Activated T-cell treated with anti-CD3 and anti-CD28 coated beads, Interleukin-2, amount 50 U/mL, for 72 hours (primary cell): Measurements from ENCODE around the gene NR2E3. TPM values are rescaled to one million over a fixed set of nuclear protein-coding genes. Genes with fewer than 3 reads are reported as not detected.

Experiments
- ATAC-seq, 2 donors: fragments of 150-1000 bp; cut with Tn5 transposase; replicated peaks in 1 of 2; 2 replicates each; pipeline ENCODE4 v1.10.0; 2021; ENCODE audit warnings: moderate library complexity in 2 of 2, mild to moderate bottlenecking in 1 of 2
- DNase-seq, 2 donors: peaks; one replicate each; pipeline ENCODE4 v3.0.0; 2021 to 2022; ENCODE audit warnings: mixed read lengths in 1 of 2
- H3K27ac Mint-ChIP-seq: one replicate; pipeline ENCODE4 v1.8.0; 2022; ENCODE audit warnings: mild to moderate bottlenecking, moderate library complexity, mixed read lengths
- H3K27me3 Mint-ChIP-seq: one replicate; pipeline ENCODE4 v1.8.0; 2022; ENCODE audit warnings: low read depth, mixed read lengths
- H3K36me3 Mint-ChIP-seq, 2 donors: one replicate each; pipeline ENCODE4 v1.8.0; 2022; ENCODE audit warnings: mixed read lengths in 2 of 2, mild to moderate bottlenecking in 1 of 2; ENCODE audit not compliant: insufficient read depth in 2 of 2
- H3K4me1 Mint-ChIP-seq: one replicate; pipeline ENCODE4 v1.8.0; 2022; ENCODE audit warnings: low read depth, mixed read lengths
- H3K4me3 Mint-ChIP-seq, 2 donors: one replicate each; pipeline ENCODE4 v1.8.0; 2022; ENCODE audit warnings: mild to moderate bottlenecking in 2 of 2, mixed read lengths in 2 of 2, moderate library complexity in 2 of 2
- H3K9me3 Mint-ChIP-seq, 2 donors: one replicate each; pipeline ENCODE4 v1.8.0; 2022; ENCODE audit warnings: mixed read lengths in 2 of 2
- total RNA-seq, 2 donors: library from RNA; stranded (reverse); gene quantifications; one replicate each; pipeline ENCODE4 v1.2.3, GENCODE V29; 2022

Gene NR2E3
- total RNA-seq, result not detected

GRCh38 chr15:71810256-71811035 is at the start of gene NR2E3:
Gene NR2E3, plus strand, starts transcription at chr15:71810554. Its CDS starts 190 bp downstream, at chr15:71810744.
- Mint-ChIP-seq H3K27me3 (no peaks in the 10 kb centered on the region), H3K4me1 (no peaks in the 10 kb centered on the region), H3K36me3 (no peaks in the 10 kb centered on the region), H3K9me3 (no peaks in the 10 kb centered on the region), H3K27ac (peak within 1 kb of the TSS; percentile 42), H3K4me3 (no peak within 1 kb of the TSS)
- DNase-seq (no peak), ATAC-seq (no peak)

GRCh38 chr15:71760852-71761251 is 49.5 kb upstream of the NR2E3 start:
- Mint-ChIP-seq H3K27me3 (peaks cover 6% of the 10 kb centered on the region), H3K4me3 (no peak overlapping the region), H3K4me1 (no peaks in the 10 kb centered on the region), H3K9me3 (peaks cover 10 to 12% of the 10 kb centered on the region in 2 donors), H3K27ac (no peak overlapping the region), H3K36me3 (peaks cover 3 to 9% of the 10 kb centered on the region in 2 donors)
- ATAC-seq (no peak), DNase-seq (no peak)

- Mint-ChIP-seq H3K27ac (no peak overlapping the region), H3K27me3 (peaks cover 6% of the 10 kb centered on the region), H3K4me3 (no peak overlapping the region), H3K36me3 (peaks cover 3 to 9% of the 10 kb centered on the region in 2 donors), H3K4me1 (no peaks in the 10 kb centered on the region), H3K9me3 (peaks cover 10 to 12% of the 10 kb centered on the region in 2 donors)
- DNase-seq, result no peak
- no peak for ATAC-seq
Measured at GRCh38 chr15:71761649-71762048, 48.7 kb upstream of the NR2E3 start.

GRCh38 chr15:71768184-71768583 is 42.2 kb upstream of the NR2E3 start:
- H3K4me1 Mint-ChIP-seq, result no peaks in the 10 kb centered on the region
- H3K4me3 Mint-ChIP-seq, result no peak overlapping the region
- peaks cover 11% of the 10 kb centered on the region for H3K27me3 Mint-ChIP-seq
- DNase-seq, result no peak
- H3K36me3 Mint-ChIP-seq, result no peaks in the 10 kb centered on the region
- no peak overlapping the region for H3K27ac Mint-ChIP-seq
- ATAC-seq, result no peak
- H3K9me3 Mint-ChIP-seq, result no peaks in the 10 kb centered on the region

- Mint-ChIP-seq H3K27ac (no peak overlapping the region), H3K4me1 (no peaks in the 10 kb centered on the region), H3K36me3 (no peaks in the 10 kb centered on the region), H3K27me3 (peaks cover under 1% of the 10 kb centered on the region), H3K9me3 (no peaks in the 10 kb centered on the region), H3K4me3 (no peak overlapping the region)
- ATAC-seq (no peak), DNase-seq (no peak)
Measured at GRCh38 chr15:71773206-71773859, 37.0 kb upstream of the NR2E3 start.

- no peaks in the 10 kb centered on the region for H3K36me3 Mint-ChIP-seq
- peaks cover 10% of the 10 kb centered on the region for H3K27me3 Mint-ChIP-seq
- peaks cover 9% of the 10 kb centered on the region for H3K4me1 Mint-ChIP-seq
- H3K27ac Mint-ChIP-seq, result no peak overlapping the region
- no peak overlapping the region for H3K4me3 Mint-ChIP-seq
- no peaks in the 10 kb centered on the region for H3K9me3 Mint-ChIP-seq
- no peak for ATAC-seq
- no peak for DNase-seq
Measured at GRCh38 chr15:71775856-71776255, 34.5 kb upstream of the NR2E3 start.

- no peaks in the 10 kb centered on the region for H3K36me3 Mint-ChIP-seq
- H3K4me3 Mint-ChIP-seq, result no peak overlapping the region
- ATAC-seq, result no peak
- H3K4me1 Mint-ChIP-seq, result peaks cover 14% of the 10 kb centered on the region
- H3K9me3 Mint-ChIP-seq, result no peaks in the 10 kb centered on the region
- H3K27ac Mint-ChIP-seq, result no peak overlapping the region
- H3K27me3 Mint-ChIP-seq, result peaks cover 14% of the 10 kb centered on the region
- no peak for DNase-seq
Measured at GRCh38 chr15:71776304-71776703, 34.0 kb upstream of the NR2E3 start.

GRCh38 chr15:71777216-71777943 is 33.0 kb upstream of the NR2E3 start:
- DNase-seq (no peak), ATAC-seq (no peak)
- Mint-ChIP-seq H3K27me3 (peaks cover 18% of the 10 kb centered on the region), H3K4me1 (peaks cover 17% of the 10 kb centered on the region), H3K27ac (no peak overlapping the region), H3K36me3 (no peaks in the 10 kb centered on the region), H3K4me3 (no peak overlapping the region), H3K9me3 (no peaks in the 10 kb centered on the region)

GRCh38 chr15:71779073-71779797 is 31.1 kb upstream of the NR2E3 start:
- ATAC-seq (no peak), DNase-seq (no peak)
- H3K27me3 Mint-ChIP-seq, result peaks cover 22% of the 10 kb centered on the region
- H3K36me3 Mint-ChIP-seq, result no peaks in the 10 kb centered on the region
- no peak overlapping the region for H3K4me3 Mint-ChIP-seq
- no peaks in the 10 kb centered on the region for H3K9me3 Mint-ChIP-seq
- H3K27ac Mint-ChIP-seq, result no peak overlapping the region
- H3K4me1 Mint-ChIP-seq, result peaks cover 17% of the 10 kb centered on the region

GRCh38 chr15:71780115-71780976 is 30.0 kb upstream of the NR2E3 start:
- H3K27ac Mint-ChIP-seq, result peak overlapping the region; percentile 92
- H3K27me3 Mint-ChIP-seq, result peaks cover 32% of the 10 kb centered on the region
- peaks cover 17% of the 10 kb centered on the region for H3K4me1 Mint-ChIP-seq
- peak; percentile 57 to 64 for ATAC-seq
- peak overlapping the region in 1 of 2 donors; percentile 40 for H3K4me3 Mint-ChIP-seq
- H3K36me3 Mint-ChIP-seq, result no peaks in the 10 kb centered on the region
- no peaks in the 10 kb centered on the region for H3K9me3 Mint-ChIP-seq
- peak; percentile 19 to 26 for DNase-seq

- Mint-ChIP-seq H3K27me3 (peaks cover 40% of the 10 kb centered on the region), H3K9me3 (no peaks in the 10 kb centered on the region), H3K36me3 (no peaks in the 10 kb centered on the region), H3K27ac (peak overlapping the region; percentile 35), H3K4me3 (peak overlapping the region in 1 of 2 donors; percentile 68), H3K4me1 (peaks cover 17% of the 10 kb centered on the region)
- ATAC-seq (peak; percentile 71 to 89), DNase-seq (peak; percentile 7 to 46)
Measured at GRCh38 chr15:71781179-71781964, 29.0 kb upstream of the NR2E3 start.
